IPS DF 19.7 (cell line): ENCODE results near the gene KRTAP5-3.

Experiments
- DNase-seq: peaks from one replicate; pipeline ENCODE4 v3.0.0-alpha.2; 2013; ENCODE audit warnings: low read depth, low spot score

The KRTAP5-3 gene

DNA sequence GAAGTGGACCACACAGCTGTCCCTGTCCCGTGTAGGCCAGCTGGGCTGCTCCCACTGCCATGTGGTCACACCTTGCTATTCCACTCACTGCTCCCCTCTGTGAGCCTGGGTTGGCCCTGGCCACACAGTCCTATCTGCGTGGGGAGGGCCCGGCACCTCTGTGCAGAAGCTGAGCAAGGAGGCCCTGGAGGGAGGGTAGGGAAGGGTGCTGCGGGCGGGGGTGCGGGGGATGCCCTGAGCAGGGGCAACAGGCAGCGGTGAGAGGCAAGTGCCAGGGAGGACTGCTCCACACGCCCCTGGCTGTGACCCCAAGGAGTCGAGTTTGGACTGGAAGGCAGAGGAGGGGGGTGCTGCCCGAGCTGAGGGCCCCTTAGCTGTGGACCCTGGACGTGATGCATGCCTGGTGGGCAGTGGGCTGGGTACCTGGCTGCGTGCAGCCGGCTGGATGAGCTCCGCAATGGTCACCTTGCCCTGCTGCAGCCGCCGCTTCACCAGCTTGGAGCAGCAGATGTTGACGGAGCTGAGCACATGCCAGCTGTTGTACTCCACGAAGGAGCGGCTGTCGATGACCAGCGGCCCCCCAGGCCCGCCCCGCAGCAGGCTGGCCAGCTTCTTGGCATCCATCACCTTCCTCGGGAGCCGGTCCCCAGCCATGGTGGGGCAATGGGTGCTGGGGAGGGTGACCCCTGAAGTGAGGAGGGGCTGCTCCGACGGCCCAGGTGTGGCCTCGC is 42.9 kb downstream of the KRTAP5-3 start:
- DNase-seq = no peak

GRCh38 chr11:1564535-1565172 is 43.6 kb downstream of the KRTAP5-3 start:
- no peak for DNase-seq

GRCh38 chr11:1563697-1564534 is 44.3 kb downstream of the KRTAP5-3 start:
- no peak for DNase-seq

- no peak for DNase-seq
Measured at GRCh38 chr11:1563149-1563638, 45.1 kb downstream of the KRTAP5-3 start.

- no peak for DNase-seq
Measured at GRCh38 chr11:1562469-1563148, 45.7 kb downstream of the KRTAP5-3 start.

DNA sequence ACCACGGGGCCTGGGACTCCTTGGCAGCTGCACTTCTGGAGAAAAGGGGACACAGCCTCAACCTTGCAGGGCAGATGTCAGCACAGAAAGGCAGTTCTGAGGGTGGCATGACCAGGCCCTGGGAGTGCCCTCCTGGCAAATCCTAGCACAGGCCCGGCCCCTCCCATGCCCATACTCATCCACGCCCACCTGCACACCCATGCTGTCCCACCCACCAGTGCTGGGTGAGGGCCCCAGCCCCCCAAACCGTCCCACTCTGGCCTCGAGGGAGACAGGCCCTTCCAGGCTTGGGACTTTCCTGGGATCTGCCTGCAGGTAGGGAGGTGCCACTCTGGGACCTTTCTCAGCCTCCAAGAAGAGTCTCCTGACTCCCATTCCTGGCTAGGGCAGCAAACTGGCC is 46.3 kb downstream of the KRTAP5-3 start:
- no peak for DNase-seq

GRCh38 chr11:1561266-1561665 is 47.0 kb downstream of the KRTAP5-3 start:
- DNase-seq = no peak

DNA sequence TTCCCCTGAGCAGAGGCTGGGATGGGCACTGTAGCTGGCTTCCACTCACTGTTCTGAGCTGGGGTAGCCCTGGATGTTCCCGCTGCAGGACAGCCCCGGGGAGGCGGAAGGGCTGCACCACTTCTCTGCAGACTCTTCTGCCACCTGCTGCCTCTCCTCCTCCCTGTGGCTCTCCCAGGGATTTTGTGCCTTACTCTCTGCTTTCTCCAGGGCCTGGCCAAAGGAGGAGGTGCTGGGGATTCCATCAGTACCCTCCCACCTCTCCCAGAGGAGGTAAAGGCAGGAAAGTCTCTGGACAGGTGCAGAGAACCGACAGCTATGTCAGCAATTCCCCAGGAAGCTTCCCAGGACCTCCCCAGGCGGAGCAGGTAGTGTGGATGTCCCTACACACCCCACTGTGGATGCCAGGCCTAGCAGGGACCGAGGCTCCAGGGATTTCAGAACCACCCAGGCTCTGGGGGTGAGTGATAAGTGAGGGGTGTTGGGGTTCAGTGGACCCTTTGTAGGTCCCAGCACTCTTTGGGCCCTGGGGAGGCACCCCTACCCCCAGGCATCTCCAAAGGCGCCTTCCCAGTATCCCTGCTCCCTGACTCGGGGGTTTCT is 47.5 kb downstream of the KRTAP5-3 start:
- no peak for DNase-seq

DNA sequence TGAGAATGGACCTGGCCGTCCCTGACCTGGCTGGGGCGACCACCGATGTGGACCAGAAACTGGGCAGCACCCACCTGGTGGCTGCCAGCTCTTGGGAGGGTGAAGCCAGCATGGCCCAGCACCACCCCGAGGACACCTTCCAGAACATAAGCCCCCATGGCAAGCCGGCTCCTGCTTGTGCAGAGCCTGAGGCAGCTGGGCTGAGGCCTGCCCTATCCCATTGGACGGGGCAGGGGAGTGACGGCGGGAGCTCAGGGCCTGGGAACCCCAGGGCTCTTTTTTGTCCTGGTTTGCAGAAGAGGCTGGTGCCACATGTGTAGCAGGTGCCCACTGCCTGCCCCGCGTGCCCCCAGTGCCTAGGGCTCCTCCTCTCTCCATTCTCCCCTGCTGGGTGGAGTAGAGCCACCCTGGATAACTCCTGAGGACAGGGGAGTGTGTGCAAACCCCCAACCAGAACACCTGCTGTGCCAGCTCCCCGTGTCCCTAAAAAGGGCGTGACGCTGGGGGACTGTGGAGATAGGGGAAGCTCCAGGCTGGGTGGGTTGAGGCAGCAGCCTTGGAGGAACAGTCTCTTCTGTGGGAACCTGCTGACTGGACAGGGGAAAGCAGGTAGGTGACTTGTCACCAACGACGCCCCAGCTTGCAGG is 48.1 kb downstream of the KRTAP5-3 start:
- DNase-seq = no peak

DNA sequence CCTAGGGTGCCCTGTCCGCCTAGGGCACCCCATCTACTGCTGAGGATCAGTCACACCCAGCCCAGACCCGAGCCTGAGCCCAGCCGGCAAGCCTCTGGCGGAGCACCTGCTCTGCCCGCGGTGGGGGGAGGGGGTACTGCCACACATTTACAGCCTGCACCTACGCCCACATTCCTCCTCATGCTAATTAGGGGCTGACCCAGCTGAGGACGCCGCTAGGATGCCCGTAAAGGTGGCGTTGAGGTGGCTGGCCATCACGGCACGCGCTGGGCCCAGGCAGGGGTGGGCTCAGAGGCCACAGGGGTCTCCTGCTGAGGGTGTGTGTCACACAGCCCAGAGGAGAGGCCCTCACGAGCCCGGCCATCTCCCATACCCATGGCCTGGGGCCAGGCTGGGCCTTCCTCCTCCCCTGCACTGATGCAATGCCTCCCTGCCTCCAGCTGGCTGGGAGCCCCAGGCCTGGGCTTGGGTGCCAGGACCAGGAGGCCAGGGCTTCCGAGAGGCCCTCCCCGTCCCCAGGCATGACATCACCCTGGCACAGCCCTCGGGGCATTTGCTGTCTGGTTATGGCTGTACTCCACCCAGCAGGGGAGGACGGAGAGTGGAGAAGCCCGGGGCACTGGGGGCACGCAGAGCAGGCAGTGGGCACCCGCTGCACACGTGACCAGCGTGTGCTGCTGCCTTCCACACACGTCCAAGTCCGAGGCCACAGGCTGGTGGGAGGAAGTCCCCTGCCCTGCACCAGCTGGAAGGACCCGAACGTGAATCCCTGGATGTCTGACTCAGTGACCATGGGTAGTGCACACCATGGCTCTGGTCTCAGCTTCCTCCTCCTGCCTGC is 48.9 kb downstream of the KRTAP5-3 start:
- no peak for DNase-seq

DNA sequence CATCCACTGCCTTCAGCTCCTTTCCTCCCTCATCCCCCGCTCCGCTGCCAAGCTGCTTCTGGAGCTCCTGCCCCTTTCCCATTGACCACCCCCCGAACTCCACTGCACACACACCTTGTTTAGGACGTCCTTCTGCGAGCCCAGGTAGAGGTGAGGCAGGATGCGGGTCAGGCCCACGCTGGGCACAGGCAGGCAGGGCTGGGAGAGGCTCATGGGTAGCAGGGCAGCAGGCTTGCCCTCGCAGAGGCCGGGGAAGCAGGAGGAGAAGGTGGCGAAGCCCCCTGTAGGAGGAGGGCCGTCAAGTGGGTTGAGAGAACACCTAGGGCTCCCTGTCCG is 49.5 kb downstream of the KRTAP5-3 start:
- no peak for DNase-seq

DNA sequence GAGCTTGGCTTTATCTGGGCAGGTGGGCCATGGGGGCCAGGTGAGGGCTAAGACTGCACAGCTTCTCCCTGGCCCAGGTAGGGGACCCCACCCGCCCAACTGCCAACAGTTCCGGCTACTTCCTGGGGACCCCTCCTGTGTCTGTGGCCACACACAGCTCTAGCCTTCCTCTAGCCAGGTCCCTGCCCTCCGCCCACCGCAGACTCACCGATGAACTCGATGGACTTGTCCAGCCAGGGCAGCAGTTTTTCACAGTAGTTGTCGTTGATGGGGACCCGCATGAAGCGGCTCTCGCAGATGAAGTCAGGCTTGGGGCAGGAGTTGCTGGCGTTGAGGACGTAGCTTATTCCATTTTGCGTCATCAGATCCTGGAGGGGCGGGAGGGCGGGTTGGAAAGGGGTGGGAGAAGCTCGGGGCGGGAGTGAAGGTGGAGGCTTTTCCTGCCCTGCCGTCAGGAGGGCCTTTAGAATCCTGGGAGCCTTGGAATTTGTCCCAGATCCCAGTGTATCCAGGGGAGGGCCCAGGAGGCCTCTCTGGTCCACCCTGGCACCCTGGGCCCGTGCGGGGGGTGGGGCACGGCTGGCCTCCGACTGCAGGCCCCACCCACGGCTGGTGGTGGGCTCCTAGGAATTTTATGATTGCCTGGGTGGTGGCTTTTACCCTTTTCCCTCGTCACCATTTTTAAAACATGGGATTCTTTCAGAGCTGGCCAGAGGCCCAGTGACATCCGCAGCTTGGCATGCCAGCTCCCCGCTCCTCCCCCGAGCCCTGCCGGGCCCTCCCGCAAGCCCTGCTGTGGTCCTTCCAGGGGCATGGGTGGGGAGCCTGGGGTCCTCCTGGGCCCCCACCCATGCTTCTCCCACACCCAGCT is 50.1 kb downstream of the KRTAP5-3 start:
- no peak for DNase-seq
